A673 (cell line): ENCODE results near the gene TRIP13.

ENCODE experiments used
- CTCF ChIP-seq: fragments of 300-800, 200-600 bp; sonication (generic); conservative IDR thresholded peaks from 2 replicates; pipeline ENCODE4 v1.5.1; 2017; ENCODE audit warnings: low read depth, mild to moderate bottlenecking, antibody characterized with exemption, low read length, moderate library complexity, mixed read lengths
- EZH2 ChIP-seq: fragments of 200-600 bp; sonication (generic); IDR thresholded peaks from 2 replicates; pipeline ENCODE4 v1.6.1; 2017; ENCODE audit warnings: borderline replicate concordance, low read depth, mild to moderate bottlenecking, mixed read lengths, antibody characterized with exemption, low read length; ENCODE audit not compliant: poor library complexity, severe bottlenecking

DNA sequence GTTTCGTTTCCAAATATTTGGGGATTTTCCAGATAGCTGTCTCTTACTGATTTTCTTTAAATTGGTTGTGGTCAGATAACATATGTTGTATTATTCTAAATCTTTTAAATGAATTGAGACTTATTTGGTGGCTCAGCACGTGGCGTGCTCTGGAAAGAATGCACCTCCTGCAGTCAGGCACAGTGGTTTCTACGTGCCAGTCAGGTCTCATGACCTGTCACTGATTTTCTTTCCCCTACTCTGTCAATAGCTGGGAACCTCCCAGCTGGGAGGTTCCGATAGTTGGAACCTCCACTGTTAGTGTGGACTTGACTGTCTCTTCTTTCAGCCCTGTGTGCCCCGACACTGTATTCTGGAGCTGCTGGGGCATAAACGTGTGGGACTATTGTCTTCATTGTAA, 27.6 kb downstream of the TRIP13 start:
- TF ChIP-seq CTCF: no peak
- TF ChIP-seq EZH2: no peak
